HG03097 (cell line): ENCODE data around the gene RAE1.

Experiments
- ATAC-seq: cut with Tn5 transposase; IDR thresholded peaks from one replicate; pipeline ENCODE4 v1.9.1; 2021; ENCODE audit not compliant: unreplicated experiment, low FRiP score

The RAE1 gene

DNA sequence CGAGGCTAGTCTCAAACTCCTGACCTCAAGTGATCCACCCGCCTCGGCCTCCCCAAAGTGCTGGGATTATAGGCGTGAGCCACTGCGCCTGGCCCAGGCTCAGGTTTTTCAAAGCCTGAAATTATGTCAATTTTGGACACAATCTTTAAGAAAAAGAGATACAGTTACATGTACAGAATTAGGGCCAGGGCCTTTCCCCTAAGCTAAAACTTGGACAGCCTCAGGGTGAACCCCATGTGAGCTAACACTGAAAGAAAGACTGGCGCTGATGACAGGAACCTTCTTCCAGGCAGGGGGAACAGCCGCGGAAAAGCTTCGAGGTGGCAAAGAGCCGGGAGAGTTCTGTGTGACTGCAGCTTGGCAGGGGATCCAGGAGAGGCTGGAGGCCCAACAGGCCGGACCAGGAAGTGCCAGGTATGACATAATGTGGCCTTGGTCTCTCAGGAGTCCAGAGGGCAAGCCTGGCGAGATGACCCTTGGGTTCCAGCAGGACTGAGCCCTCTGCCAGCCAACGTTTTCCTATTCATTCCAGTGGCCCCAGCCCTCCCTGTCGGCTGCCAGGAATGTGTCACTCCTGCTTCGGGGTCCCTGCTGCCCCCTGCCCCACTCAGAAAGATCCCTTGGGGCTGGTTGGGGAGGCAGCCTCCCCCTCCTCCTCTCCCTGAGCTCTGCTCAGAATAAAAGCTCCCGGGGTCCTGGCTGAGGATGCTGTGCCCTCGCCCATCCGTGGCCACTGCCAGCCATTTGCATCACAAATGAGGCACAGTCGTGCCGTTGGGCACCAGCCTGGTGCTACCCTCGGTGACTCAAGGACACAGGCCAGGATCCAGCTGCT is 77.5 kb downstream of the RAE1 start:
- ATAC-seq, result no peak
